ENCODE data around the gene KCND2.

GRCh38 chr7:120413164-120413563, 140.2 kb downstream of the KCND2 start:
- no peak for TF ChIP-seq CTCF (IDR thresholded peaks at IDR 0.05; ENCODE audit: low read depth, low read length, poor library complexity, severe bottlenecking)
- no peak for TF ChIP-seq EZH2phosphoT487 (IDR thresholded peaks at IDR 0.05; ENCODE audit: borderline replicate concordance, low read length)

Data from DOHH2 (cell line).